ENCODE data around the gene CACHD1. TPM values are rescaled to one million over a fixed set of nuclear protein-coding genes. Genes with fewer than 3 reads are reported as not detected.
"Not testable (repeated sequence)": the region's sequence is repeated elsewhere in the genome, so short reads cannot be mapped to it uniquely, and the experiment has no call there.

The CACHD1 gene
- total RNA-seq, 1 donor from 2014 or later: 14.3 TPM

GRCh38 chr1:64594446-64594845 is 124.5 kb downstream of the CACHD1 start:
- DNase-seq: no peak

DNA sequence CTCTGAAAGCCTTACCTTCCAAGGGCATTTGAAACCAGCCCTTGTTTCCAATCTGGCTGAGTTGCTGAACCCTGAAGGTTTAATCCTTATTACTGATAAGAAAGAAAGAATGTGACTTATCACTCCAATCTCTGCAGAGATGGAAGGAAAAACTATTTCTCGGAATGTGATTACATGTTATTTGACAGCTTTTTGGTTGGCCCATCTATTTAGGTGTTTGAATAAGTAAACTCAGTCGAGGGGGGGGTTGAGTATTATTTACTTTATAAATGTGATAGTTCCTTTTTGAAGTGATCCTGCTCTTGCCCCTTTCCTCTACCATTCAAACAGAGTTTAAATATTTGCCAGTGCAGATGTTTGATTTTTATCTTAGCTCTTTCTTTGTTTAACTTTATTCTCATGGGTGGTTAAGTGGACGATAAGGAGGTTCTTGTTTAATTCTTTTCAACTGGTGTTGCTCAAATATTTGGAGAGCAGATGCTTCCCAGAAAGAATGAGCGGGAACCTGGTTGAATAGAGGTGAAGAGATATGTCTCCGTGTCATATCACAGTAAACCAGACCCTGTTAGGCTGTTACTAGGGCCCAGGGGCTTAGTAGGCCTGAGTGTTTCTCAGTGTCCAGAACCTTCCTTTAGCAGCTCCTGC is 126.1 kb downstream of the CACHD1 start:
- no peak for DNase-seq

DNA sequence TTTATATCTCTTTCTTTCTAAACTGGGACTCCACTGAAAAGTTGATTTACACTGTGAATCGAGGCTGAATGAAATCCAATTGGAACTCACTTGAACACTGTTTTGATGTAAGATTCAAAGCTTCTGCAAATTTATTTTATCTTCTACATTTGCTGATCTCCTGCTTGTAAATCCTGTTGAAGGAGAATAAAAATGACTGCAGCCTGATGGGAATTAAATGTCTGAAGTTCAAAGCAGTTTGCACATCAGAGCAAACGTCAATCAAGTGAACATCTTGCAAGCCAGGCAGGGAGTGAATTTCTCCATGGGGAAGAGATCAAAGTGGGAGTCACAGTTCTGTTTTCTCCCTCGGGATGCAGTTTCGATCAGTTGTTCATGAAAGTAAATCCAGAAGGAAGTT is 127.2 kb downstream of the CACHD1 start:
- DNase-seq: no peak

- DNase-seq: no peak
These were observed 128.2 kb downstream of the CACHD1 start for GRCh38 chr1:64598100-64598571.

DNA sequence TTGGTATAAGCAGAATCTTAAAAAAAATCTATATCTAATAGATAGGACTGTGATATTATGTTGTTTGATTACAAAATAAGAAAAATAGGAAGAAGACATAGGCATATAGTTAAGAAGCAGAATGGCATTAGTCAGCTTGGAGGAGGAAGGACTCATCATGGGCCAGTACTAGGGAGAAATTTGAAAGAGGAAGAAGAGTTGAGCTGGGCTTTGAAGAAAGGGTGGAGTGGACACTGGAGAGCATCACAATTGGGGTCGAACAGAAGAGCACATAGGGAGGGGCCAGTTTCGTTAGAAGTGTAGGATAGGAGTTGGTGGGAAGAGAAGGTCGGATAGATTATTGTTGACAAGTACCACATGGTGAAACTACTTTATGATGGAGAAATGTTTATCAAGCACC is 129.3 kb downstream of the CACHD1 start:
- DNase-seq: no peak

DNA sequence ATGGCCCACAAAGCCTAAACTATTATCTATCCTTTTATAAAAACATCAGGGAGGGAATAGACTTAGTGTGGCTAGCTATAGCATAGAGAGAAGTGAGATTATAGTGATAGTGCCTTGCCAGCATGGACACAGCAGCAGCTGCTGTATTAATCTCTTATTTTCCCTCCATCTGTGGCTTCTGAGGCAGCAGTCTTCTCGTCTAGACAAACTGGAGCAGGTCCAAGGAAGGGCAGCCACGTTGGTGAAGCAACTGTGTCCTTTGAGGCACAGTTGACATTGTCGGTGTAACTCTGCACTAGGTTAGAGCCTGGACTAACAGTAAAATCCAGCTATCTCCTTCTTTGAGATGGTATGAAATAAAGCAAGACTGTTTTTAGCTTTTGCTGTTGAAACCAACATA is 131.3 kb downstream of the CACHD1 start:
- DNase-seq: no peak

DNA sequence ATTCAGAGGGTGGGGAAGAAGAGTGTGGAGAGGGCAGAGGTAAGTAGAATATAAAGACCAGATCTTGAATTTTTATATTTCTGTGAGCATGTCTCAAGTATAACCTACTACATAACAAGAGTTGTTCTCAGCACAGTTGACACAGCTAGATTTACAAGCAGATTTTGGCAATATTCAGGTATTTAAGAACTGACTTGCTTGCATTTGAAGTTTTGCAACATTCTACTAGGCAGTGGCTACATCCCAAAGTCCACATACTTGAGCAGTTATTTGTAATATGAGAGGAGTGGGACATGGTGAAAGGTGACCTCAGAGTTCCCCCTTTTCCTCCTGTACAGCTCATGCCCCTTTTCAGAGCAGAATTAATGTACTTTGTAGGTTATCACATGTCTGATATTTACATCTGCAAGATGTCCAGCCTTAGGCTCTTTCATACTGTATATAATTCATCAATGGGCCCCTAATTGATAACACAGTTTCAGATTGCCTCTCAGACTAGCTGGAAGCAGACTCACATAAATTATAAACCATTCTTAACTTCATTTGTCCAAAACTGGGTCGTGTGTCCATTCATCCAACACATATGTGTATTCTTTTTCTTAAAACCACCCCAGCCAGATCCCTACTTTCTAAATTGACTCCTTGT is 138.2 kb downstream of the CACHD1 start:
- no peak for DNase-seq

GRCh38 chr1:64608651-64609048 is 138.7 kb downstream of the CACHD1 start:
- DNase-seq: no peak

GRCh38 chr1:64610950-64611349 is 141.0 kb downstream of the CACHD1 start:
- DNase-seq: not testable (repeated sequence)

DNA sequence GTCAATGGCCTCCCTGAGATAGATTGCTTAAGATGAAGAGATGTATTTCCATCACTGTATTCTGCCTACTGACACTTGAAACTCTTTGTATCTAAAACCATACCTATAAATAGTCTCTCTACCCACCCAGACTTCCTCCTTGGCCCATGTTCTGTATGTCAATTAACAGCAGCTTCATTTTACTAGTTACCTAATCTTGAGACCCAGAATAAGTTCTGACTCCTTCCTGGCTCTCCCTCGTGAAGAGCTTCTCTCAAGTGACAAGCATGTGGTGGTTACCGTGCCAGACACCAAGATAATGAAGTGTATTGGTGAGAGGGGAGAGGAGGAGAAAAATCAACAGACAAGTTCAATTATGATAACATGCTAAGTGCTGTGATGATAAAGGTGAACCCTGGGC is 146.1 kb downstream of the CACHD1 start:
- no peak for DNase-seq

DNA sequence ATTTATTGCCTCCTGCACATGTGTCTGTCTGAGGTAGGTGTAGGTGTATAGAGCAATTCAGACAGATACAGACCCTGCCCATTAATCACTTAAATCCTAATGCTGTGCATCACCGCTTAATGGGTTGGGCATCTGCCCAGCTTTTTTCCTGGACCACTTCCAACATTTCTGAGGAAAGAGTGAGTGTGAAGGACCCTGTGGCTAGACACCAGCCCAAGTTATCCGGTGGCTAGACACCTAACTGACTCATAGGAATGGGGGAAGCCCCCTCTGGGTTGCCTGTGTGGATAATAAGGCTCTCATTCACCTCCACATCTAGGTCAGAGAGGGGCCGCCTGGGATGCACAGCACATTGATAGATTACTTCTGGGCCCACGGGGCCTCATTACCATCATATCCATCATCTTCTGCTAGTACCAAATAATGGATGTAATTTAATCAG is 153.8 kb downstream of the CACHD1 start:
- no peak for DNase-seq

DNA sequence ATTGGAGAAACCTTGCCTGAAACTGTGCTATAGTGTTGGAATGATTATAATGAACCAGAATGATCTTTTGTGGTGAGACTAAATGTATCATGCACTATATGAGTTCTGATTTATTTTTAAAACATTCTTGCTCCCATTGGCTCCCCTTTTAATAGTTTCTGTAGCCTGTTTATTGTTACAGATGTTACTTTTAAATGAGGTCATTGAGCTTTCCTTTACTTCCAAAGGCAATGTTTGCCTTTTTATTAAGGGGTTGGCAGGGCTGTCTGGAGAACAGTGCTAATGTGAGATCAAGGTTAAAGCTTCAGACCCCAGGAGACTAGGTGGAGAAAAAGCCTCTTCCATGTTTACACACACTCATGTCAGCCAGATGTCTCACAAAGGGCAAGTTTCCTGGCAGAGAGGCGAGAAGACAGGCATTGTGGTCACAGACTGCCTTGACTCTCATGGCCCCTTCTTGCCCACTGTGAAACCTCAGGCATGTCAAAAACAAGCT is 154.3 kb downstream of the CACHD1 start:
- no peak for DNase-seq

- no peak for DNase-seq
These were observed 154.9 kb downstream of the CACHD1 start for GRCh38 chr1:64624808-64625207.

DNA sequence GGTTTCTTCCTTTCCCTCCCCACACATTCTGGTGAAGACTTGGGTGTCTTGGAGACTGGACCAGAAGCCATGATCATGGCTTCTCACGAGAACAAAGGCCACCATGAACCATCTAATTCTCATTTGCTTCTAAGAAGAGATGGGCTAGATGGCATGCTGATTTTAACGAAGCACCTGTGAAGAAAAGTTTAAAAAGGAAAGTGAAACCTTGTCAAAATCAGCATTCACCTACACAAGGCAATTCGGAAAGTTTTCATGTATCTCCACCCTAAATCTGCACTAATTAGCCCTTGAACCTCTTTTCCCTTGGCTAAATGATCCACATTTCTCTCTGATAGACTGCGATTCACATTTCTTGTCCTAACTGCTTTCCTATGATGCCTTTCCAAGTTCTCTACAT is 160.7 kb downstream of the CACHD1 start:
- no peak for DNase-seq

DNA sequence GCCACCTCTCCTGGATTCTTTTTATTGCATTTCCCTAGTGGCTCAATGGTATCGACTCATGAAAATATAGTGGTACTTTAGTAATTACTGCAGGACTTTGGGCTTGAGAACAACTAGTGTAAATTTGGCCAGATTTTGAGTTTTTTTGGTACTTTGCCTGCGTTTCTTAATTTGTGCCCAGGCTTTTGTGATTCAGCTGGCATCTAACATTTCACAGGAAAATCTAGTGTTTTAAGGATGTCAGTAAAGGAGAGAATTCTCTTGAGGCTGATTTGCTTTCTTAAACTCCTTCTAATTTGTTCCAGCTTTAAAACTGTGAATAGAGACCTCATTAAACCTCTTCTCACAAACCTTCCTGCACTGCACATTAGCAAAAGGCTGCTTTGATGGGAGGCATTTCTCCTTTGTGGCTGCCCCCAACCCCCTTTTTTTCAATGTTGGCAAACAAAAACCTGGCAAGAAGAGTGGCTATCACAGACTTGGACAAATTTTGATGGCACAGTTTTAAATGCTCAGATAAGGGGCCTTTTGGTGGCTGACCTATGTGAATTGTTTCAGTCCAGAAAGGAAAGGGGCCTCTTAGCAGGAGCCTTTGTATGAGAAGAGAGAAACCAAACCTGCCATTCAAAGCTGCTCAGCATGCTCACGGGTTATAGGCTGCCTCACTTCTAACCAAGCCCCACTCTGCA is 161.6 kb downstream of the CACHD1 start:
- no peak for DNase-seq

- no peak for DNase-seq
These were observed 163.0 kb downstream of the CACHD1 start for GRCh38 chr1:64632936-64633335.

DNA sequence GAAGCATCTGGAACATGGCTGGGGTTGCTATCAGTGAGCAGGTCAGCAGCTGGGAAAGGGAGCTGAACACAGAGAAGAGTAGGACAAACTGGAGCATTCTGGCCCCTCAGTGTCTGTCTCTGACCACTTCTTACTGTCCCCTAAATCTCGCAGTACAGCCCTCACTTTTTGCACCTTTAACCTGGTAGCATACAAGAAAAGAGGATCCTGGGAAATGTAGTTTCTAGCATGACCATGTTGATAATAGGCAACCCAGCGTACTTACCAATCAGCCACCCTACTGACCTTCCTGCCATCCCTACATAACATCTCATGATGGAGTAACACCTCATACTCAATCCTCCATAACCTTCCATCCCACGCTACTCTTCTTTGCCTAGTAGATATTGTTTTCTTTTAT is 175.8 kb downstream of the CACHD1 start:
- DNase-seq: no peak

GRCh38 chr1:64650411-64650810 is 180.5 kb downstream of the CACHD1 start:
- DNase-seq: no peak

GRCh38 chr1:64651841-64652240 is 181.9 kb downstream of the CACHD1 start:
- DNase-seq: no peak

- no peak for DNase-seq
These were observed 183.5 kb downstream of the CACHD1 start for GRCh38 chr1:64653466-64653865.

- no peak for DNase-seq
These were observed 184.8 kb downstream of the CACHD1 start for GRCh38 chr1:64654519-64655341.

DNA sequence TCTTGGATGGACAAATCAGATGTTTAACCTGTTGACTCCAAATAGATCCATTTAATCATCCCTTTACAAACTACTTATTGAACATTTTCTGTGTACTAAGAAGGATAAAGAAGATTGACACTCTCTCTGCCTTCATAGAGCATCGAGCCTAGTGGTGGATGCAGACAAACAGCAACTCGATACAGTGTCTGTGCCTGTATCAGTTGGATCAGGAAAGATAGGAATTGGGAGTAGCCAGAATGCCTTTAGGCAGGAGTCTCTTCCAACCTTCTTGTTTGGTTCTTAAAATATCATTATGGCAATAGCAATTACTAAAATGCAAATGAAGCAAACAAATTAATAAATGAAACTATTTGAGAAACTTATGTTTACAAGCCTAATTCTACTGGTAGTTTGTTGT is 185.9 kb downstream of the CACHD1 start:
- DNase-seq: no peak
